NCI-H2081 (cell line): ENCODE data around the gene KNG1.

Experiments
- DNase-seq, 2 experiments: peaks; one replicate each; lab custom pipeline; 2025; lab: John Stamatoyannopoulos, UW

KNG1 gene

GRCh38 chr3:186772701-186773417, 55.7 kb downstream of the KNG1 start:
- DNase-seq = no peak

- DNase-seq = no peak
These were observed 58.8 kb downstream of the KNG1 start for GRCh38 chr3:186775999-186776398.

- no peak for DNase-seq
These were observed 62.0 kb downstream of the KNG1 start for GRCh38 chr3:186779204-186779603.

- DNase-seq = peak; percentile 66 to 77
These were observed 65.4 kb downstream of the KNG1 start for GRCh38 chr3:186782542-186783057.

- DNase-seq = peak; percentile 93
These were observed 66.0 kb downstream of the KNG1 start, which contains the start of gene EIF4A2 for GRCh38 chr3:186783058-186783730. TSS of gene EIF4A2 (plus strand) at chr3:186783577. CDS start at chr3:186783611, 34 bp downstream.

GRCh38 chr3:186783731-186784515, 66.8 kb downstream of the KNG1 start:
- peak; percentile 84 to 85 for DNase-seq

GRCh38 chr3:186784820-186785494, 67.8 kb downstream of the KNG1 start:
- DNase-seq = no peak

GRCh38 chr3:186785495-186786018, 68.4 kb downstream of the KNG1 start:
- DNase-seq = no peak

- no peak for DNase-seq
These were observed 69.8 kb downstream of the KNG1 start for GRCh38 chr3:186786922-186787321.

GRCh38 chr3:186787642-186788481, 70.7 kb downstream of the KNG1 start:
- DNase-seq = no peak

GRCh38 chr3:186788482-186789370, 71.6 kb downstream of the KNG1 start:
- DNase-seq = no peak

GRCh38 chr3:186789554-186790260, 72.5 kb downstream of the KNG1 start:
- DNase-seq = no peak

GRCh38 chr3:186790261-186790981, 73.3 kb downstream of the KNG1 start:
- DNase-seq = peak in 1 of 2 experiments; percentile 34
